IPS-NIHi11 (cell line): ENCODE results near the gene MGAT1.
A peak's percentile ranks its signal among the peaks of the same experiment; 100 is the strongest.

Experiments used
- DNase-seq: peaks from one replicate; pipeline ENCODE4 v3.0.0; 2012; ENCODE audit warnings: mixed read lengths, low spot score

Gene MGAT1

DNA sequence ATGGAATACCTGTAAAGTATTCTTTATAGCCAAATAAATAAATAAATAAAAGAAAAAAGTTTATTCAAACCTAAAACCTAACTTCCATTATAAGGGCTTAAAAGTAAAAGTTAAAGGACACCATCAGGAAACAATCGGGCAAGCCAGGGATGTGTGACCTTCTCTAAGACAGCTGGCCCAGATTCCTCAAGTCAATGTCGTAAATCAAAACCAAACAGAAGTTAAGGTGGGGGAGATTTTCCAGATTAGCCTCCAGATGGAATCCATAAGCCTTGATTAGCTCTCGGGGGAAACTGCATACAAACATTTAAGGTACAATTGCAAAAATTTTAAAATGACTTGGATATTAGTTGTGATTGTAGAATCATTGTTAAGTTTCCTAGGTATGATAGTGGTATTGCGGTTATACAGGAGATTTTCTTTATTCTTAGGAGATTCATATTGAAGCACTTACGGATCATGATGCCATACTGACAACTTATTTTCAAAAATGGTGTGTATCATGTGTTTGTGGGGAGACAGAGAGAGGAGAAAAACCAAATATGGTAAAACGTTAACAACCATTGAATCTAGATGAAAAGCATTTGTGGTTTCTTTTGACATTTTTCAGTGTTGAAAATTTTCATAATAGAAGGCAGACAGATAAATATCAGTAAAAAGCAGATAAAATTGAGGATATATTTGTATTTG lies 21.5 kb upstream of the MGAT1 start:
- DNase-seq: no peak

DNA sequence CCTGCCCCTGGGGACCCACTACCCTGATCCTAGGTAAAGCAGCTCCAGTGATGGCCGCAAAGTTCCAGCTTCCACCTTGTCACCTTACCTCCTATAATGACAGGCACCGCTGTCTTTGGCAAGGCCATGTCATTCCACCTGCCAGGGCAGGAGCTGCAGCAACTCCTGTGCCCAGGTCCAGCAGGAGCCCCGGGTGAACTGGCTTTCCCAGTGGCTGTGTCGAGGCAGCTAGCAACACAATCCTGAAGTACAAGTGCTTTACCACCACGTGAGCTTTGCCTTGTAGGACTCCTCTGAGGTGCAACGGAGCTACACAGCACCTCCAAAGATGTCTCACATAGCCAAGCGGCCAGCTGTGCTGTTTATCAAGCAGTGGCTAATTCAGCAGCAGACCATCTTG lies 20.7 kb upstream of the MGAT1 start:
- DNase-seq: no peak

- DNase-seq: no peak
These were observed 18.9 kb upstream of the MGAT1 start for GRCh38 chr5:180821538-180821937.

GRCh38 chr5:180820788-180821321 lies 18.2 kb upstream of the MGAT1 start:
- no peak for DNase-seq

GRCh38 chr5:180818677-180819341 lies 16.2 kb upstream of the MGAT1 start:
- no peak for DNase-seq

- DNase-seq: no peak
These were observed 15.5 kb upstream of the MGAT1 start for GRCh38 chr5:180817893-180818674.

DNA sequence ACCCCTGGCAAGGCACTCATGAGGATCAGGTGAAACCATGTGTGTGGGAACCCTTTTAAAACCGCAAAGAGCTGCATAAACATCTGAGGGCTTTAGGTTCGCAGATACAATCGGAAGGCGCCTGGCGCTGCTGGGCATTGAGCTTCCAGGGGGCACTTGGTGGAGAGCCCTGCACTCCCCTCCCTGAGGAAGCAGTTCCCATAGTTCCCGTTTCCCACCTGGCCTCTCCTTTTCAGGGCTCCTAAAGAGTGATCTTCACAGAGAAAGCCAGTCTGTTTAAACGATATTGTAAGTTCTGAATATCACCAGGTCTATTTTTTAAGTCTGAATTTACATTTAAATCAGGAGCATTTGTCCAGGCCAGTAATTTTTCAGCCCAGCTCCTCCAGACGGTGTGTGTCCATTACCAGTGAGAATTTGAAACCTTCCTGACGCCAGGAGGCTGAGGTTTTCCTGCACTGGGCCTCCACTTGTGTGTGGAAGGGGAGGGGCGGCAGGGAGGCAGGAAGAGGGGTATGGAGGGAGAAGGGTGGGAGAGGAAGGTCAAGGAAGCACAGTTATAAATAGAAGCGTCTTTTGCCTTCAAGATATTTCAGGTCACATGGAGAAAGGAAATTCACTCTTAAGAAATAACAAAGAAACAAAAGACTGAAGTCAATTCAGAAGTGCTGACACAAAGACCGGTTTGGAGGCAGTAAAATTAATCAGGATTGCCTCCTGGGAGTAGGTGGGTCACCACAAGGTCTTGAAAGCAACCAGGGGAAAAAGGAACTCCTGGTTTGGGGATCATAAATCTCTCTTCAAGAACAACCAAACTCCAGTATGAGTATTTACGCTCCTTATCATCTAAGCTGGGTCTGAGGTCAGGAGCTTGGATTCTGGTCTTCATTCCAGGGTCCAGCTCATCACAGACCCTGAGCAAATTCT lies 14.3 kb upstream of the MGAT1 start:
- DNase-seq: no peak

DNA sequence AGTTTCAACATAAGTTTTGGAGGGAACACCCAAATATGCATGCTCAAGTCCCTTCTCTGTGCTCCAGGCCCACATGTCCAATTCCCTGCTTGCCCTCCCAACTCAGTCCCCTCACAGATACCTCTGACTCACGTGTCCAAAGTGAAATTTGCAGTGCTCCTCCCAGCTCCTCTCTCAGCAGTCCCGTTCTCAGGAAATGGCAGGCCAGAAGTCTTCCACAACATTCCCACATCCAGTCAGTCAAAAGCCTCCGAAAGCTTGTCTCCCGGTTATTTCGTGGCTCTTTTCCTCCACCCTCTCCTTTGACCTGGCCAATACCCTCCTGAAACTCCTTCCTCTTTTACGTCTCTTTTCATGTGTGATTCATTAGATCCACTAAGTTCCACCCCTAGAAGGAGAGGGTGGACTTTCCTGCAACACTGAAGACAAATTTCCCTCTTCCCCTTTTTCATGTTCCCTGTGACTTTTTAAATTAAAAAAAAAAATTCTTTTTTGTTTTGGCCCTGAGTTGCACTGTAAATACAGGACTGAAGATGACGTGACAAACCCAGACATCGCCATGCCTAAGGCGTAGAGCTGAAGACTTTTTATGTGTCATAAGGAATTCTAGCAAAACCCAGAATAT lies 12.8 kb upstream of the MGAT1 start:
- no peak for DNase-seq

DNA sequence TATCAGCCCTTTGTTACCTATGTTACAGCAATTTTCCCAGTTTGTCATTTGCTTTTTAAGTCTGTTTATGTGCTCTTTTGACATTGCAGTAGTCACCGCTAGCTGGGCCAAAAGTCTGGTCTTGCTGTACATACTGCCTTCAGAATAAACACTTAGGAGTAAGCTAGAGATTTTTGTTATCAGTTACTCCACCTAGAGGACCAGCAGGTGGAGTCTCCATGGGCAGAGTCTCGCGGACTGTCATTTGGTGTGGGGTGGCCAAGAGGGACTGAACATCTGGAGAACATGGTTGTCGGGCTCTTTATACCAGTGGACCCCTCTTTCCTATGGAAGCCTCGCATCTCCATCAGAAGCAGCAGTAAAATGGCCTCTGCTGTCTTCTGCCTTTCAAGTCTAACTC lies 10.8 kb upstream of the MGAT1 start:
- no peak for DNase-seq

- DNase-seq: no peak
These were observed 9.1 kb upstream of the MGAT1 start for GRCh38 chr5:180811623-180812124.

GRCh38 chr5:180810959-180811622 lies 8.5 kb upstream of the MGAT1 start:
- no peak for DNase-seq

GRCh38 chr5:180810210-180810958 lies 7.8 kb upstream of the MGAT1 start:
- peak; percentile 91 for DNase-seq

GRCh38 chr5:180809403-180810209 lies 7.0 kb upstream of the MGAT1 start:
- peak; percentile 92 for DNase-seq

- DNase-seq: no peak
These were observed 5.9 kb upstream of the MGAT1 start for GRCh38 chr5:180808461-180809000.

GRCh38 chr5:180807654-180808414 lies 5.2 kb upstream of the MGAT1 start:
- no peak for DNase-seq

- no peak for DNase-seq
These were observed 4.4 kb upstream of the MGAT1 start for GRCh38 chr5:180807046-180807445.

GRCh38 chr5:180806351-180807011 lies 3.9 kb upstream of the MGAT1 start:
- DNase-seq: no peak
